Testis (tissue), 2 donors: Measurements from ENCODE around the gene STAMBPL1.

Experiments
- POLR2A ChIP-seq: fragments of 450-650 bp; IDR thresholded peaks from one replicate; pipeline ENCODE4 v1.6.1; 2017; ENCODE audit warnings: antibody characterized with exemption, mild to moderate bottlenecking, moderate library complexity
- TF ChIP-seq, protein P1 (sequence below), 3 experiments: fragments of 450-650 bp in 2 of 3; fragments of 200-600 bp in 1 of 3; sonication (generic) in 1 of 3; IDR thresholded peaks; one replicate each; pipeline ENCODE4 v1.5.1; 2016 to 2019; ENCODE audit warnings: antibody characterized with exemption in 3 of 3, mild to moderate bottlenecking in 2 of 3, moderate library complexity in 1 of 3

GRCh38 chr10:88832376-88832775 is 47.7 kb upstream of the STAMBPL1 start:
- TF ChIP-seq, protein P1, sequence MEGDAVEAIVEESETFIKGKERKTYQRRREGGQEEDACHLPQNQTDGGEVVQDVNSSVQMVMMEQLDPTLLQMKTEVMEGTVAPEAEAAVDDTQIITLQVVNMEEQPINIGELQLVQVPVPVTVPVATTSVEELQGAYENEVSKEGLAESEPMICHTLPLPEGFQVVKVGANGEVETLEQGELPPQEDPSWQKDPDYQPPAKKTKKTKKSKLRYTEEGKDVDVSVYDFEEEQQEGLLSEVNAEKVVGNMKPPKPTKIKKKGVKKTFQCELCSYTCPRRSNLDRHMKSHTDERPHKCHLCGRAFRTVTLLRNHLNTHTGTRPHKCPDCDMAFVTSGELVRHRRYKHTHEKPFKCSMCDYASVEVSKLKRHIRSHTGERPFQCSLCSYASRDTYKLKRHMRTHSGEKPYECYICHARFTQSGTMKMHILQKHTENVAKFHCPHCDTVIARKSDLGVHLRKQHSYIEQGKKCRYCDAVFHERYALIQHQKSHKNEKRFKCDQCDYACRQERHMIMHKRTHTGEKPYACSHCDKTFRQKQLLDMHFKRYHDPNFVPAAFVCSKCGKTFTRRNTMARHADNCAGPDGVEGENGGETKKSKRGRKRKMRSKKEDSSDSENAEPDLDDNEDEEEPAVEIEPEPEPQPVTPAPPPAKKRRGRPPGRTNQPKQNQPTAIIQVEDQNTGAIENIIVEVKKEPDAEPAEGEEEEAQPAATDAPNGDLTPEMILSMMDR (IDR thresholded peaks at IDR 0.05), result no peak
- TF ChIP-seq POLR2A, result no peak
